NCI-H748 (cell line): ENCODE data around the gene WSCD2.

Experiments
- DNase-seq: peaks from one replicate; lab custom pipeline; 2025; ENCODE audit not compliant: unreplicated experiment; lab: John Stamatoyannopoulos, UW

Gene WSCD2

DNA sequence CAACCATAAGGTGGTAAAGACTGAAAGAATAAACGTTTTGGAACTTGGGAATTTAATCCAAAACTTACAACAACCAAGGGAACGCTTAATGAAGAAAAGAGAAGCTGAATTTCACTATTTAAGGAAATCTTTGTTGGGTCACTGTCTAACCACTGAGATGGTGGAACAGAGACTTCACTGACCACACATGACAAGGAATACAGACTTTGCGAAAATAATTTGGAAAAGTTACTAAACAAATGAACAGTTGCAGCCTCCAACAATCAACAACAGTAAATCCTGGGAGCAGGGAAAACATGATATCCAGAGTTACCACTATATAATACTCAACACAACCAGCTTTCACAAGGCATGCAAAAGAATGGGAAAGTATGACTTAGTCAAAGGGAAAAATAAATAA is 131.0 kb downstream of the WSCD2 start:
- DNase-seq: no peak

DNA sequence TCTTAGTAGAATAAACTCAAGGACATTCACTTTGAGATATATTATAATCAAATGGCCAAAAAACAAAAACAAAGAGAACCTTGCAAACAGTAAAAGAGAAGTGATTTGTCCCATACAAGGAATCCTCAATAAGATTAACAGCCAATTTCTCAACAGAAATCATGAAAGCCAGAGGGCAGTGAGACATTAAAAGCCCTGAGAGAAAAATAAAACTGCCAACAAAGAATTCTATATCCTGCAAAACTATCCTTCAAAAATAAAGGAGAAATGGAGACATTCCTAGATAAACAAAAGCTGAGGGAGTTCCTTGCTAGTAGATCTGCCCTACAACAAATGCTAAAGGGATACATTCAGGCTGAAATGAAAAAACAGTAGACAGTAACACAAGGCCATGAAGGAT is 131.9 kb downstream of the WSCD2 start:
- DNase-seq: no peak

DNA sequence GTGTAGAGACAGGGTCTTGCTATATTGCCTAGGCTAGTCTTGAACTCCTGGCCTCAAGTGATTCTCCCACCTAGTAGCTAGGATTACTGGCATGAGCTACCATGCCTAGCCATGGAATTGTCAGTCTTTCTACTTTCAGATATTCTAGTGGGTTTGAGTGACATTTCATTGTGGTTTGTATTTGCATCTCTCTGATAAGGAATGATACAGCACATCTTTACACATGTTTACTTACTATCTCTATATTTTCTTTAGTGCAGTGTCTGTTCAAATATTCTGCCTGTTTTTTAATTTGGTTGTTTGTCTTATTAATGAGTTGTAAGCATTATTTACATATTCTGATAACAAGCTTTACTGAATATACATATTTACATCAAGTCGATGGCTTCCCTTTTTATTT is 136.4 kb downstream of the WSCD2 start:
- no peak for DNase-seq

DNA sequence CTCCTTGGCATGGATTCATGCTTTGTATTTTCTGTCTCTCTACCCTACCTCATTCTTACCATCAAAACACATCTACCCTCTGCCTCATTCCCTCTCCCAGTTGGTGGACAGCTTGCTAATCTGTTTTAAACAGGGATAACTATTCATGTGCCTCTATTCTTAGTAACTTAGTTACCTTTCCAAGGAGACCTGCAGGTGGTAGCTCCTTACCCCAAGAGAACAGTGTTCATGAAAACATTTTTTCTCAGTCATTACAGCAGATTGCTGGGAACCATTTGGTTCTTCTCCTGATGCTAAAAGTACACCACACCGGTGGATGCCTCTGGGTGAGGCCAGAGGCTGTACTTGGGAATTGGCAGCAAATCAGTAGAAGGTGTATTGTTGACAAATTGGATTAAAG is 137.0 kb downstream of the WSCD2 start:
- DNase-seq: no peak

DNA sequence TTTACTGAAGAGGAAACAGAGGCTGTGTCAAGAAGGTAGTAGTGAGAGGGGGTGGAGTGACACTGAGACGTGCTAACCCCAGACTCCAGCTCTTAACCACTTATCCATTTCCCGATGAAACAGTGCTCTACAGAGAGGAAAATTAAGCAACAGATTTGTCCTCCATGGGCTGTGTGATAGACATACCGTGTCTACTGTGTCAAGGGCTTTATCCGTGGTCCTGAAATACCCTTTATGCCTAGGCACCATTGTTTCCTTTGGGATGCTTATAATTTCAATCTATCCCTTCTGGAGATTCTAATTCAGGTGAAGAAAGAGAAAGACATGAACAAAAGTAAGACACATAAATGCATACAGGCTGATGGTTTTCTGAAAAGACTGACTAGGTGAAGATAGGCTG is 138.4 kb downstream of the WSCD2 start:
- no peak for DNase-seq

DNA sequence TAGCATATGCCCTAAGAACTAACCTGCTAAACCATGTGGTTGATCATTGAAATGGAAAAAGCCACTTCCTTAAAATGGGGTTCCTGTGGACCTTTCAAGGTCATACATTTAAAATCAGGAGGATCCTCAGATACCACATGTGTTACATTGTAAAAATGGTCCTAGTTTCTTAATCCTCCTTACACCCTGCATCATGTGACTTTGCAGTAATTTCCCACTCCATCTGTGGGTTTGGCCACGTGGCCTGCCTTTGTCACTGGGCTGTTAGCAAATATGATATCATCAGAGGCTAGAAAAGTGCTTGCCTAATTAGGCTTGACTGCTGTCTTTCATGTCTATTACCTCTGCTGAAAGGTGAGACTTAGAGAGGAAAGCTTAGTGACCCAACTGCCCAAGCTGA is 139.3 kb downstream of the WSCD2 start:
- DNase-seq: no peak

DNA sequence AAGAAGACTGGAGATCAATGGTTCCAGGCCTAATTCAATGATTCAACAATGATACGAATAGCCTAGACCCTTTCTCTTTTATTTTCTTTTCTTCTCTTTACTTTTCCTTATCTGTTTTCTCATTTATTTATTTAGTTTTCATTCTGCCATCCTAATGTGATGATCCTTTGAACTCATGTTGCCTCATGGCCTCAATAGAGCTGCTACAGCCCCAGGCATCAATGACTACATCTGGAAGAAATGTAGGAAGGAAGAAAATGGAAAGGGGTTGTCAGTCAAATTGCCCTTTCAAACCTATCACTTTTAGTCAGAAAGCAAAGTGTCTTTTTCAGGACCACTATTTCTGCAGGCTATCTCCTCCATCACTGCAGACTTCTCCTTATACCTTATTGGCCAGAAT is 140.1 kb downstream of the WSCD2 start:
- DNase-seq: no peak

DNA sequence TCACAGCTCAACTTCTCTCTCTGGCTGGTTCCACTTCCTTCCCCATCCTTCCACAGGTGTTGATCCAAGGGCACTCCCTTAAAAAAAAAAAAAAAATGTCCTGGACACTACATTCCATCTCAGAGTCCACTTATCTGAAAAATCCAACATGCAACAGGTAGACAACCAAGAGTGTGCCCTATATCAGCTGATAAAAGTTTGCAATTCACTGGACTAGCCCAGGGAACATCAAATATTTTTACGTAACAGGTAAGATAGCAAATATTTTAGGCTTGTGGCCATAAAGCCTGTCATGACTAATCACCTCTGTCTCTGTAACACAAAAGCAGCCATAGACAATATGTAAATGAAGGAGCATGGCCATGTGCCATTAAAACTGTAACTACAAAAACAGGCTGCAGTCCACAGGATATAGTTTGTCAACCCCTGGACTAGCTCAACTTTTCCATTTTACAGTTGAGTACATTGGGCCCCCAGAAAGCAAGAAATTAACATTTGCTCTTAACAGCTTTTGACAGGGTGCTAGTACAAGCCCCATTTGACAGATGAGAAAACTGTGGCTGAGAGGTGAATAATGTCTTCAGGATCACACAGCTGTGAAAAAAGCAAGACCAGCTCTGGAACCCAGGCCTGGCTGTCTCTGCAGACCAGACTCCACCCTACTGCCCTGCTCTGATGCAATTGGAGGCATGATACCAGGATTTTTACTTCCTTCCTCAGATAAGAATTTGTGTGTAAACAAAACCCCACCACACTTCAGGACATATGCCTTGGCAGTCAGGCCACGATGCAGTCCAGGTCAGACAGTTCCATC is 141.2 kb downstream of the WSCD2 start:
- no peak for DNase-seq

DNA sequence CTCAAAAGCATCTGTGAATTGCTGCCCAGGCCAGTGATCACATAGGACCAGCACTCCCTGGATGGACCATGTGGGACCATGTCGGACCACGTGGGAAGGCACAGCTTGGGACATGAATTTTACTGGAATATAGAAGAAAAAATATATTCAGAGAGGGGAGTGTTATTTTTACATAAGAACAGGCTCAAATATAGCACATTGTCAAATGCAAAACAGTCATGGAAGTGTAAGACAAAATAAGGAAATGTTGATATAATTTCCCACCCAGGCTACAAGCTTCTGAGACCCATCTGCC is 141.7 kb downstream of the WSCD2 start:
- DNase-seq: no peak

DNA sequence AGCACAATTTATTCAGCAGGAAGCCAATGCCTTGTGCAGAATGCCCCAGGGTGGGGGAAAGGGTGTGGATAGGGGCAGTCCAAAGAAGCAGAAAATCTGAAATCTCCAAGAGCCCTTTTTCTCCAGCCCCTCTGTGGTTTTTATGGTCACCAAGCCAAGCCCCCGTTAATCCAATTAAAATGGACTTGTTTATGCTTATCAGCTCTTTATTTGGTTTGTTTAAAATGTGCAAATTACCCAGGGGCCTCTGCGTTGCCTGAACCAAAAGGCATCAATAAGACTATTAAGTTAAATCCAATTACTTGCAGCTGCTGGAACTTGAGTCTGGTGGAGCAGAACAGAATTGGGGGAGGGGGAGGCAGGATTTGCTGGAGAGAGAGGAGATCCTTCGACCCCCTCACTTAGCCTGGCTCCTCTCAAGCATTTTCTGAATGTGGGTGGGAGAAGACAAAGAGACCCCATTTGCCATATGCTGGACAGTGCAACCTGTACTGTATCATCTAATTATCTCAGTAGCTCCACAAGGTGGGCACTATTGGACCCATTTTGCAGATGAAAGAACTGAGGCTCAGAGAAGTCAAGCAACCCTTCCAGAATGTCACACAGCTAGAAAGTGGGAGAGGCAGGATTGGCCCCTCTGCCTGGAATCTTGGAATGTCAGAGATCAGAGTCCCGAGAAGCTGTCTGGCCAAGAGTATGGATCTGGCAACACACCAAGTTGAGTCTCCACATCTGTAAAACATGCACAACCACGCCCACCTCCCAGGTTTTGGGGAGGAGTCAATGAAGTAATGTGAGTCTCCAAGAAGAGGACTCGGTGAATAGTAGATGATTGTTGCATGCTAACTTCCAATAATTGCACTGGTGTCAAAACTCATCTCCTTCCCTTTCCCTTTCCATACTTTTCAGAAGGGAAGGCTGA is 143.1 kb downstream of the WSCD2 start:
- DNase-seq: no peak

DNA sequence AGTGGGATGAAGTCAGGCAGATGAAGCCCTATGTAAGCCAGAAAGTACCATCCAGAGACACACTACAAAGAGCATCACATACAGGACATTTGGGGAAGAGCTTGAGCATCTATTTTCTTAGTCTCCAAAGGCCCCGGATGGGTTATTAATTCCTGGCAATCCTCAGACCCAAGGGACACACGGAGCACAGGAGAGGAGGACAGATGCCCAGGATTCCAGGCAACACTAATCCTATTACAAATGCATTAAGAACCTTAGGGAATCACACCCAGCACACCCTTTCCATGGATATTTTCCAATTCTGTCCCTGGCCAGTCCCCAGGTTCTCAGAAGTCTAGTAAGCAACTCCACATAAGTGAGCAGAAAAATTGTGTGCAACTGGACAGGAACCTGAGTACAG is 144.1 kb downstream of the WSCD2 start:
- no peak for DNase-seq

DNA sequence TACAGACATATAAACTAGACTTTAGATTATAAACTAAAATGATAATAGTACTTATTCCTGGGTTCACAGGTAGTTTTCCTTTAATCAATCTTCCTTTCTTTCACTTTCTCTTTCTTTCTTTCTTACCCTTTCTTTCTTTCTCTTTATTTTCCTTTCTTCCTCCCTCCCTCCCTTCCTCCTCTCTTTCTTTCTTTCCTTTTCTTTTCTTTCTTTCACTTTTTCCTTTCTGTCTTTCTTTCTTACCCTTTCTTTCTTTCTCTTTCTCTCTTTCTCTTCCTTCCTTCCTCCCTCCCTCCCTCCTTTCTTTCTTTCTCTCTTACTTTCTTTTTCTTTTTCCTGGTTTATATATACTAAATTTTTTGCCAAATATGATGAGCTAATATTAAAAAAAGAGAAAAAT is 148.5 kb downstream of the WSCD2 start:
- DNase-seq: no peak

DNA sequence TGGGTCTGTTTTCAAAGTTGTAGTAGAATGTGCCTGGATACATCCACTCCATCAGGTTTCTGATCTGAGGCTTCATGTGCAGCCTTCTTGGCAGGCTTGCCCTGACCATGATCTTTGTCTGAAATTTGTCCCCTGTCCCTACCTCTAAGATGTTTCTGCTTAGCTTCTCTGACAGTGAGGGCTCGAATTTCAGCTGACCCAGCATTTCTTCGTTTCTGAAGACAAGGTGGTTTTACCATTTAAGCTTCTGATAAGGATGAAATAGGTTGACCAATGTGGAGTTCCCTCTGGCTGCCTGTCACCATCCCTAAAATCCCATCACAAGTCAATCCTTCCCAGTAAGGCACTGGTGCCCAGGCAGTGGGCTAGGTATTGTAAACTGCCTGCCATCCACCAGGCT is 153.1 kb downstream of the WSCD2 start:
- no peak for DNase-seq

DNA sequence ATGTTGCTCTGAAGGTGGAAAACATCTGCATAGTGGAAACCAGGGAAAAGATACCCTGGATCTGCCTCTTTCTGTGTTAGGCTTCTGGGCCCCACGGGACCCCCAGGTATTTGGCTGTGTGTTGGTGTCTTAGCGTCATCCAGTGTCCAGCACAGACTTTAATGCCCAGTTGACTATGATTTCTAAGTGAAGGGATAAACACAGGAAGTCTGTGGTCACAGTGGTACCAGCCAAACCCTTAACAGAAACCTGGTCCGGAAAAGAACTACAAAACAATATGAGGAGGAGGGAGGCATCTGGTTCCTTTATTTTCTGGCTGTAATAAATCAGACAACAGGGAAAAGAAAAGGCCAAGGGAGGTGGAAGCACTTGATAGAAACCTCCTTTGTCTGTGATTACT is 153.6 kb downstream of the WSCD2 start:
- no peak for DNase-seq

DNA sequence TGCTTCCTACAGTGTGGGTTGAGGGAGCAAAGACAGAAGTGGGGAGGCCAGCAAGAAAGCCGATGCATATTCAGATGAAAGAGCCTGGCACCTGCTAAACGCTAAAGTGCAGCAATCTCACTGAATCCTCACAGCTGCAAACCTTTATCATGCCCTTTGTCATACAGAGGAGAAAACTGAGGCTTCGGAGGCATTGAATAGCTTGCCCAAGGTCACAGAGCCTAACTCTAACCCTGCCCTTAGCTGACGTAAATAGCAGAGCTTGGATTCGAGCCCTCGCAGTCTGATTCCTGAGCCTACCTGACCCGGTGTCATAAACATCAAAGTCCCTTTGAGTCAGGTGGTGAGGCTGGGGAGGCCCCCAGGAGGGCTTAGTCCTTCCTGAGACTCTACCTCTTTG is 155.1 kb downstream of the WSCD2 start:
- no peak for DNase-seq

DNA sequence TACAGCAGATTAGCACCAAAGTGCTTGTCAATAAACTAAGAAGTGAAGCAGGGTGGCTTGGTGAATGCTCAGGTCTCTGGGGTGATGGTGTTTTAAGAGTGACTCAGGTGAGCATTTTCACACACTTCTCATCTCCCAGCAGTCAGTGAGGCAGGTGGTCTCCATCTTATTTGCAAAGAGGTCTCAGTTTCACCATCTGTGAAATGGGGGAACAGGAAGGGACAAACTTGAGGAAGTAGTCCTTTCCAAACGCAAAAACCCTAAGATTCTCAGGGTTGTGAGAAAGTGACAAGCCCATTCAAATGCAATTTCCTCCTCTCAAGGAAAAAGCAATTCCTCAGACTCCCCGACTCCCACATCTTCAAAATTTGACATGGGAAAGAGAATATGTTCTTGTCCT is 155.9 kb downstream of the WSCD2 start:
- no peak for DNase-seq

DNA sequence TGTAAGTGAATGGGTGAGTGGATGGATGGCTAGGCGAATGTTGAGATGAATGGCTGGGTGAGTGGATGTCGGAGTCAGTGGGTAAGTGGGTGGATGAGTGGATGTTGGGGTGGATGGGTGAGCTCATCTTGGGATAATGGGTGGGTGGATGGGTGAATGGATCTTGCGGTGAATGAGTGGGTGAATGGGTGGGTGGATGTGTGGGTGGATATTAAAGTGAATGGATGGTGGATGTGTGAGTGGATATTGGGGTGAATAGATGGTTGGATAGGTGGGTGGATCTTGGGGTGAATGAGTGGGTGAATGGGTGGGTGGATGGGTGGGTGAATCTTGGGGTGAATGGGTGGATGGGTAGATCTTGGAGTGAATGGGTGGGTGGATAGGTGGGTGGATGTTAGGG is 158.1 kb downstream of the WSCD2 start:
- no peak for DNase-seq

DNA sequence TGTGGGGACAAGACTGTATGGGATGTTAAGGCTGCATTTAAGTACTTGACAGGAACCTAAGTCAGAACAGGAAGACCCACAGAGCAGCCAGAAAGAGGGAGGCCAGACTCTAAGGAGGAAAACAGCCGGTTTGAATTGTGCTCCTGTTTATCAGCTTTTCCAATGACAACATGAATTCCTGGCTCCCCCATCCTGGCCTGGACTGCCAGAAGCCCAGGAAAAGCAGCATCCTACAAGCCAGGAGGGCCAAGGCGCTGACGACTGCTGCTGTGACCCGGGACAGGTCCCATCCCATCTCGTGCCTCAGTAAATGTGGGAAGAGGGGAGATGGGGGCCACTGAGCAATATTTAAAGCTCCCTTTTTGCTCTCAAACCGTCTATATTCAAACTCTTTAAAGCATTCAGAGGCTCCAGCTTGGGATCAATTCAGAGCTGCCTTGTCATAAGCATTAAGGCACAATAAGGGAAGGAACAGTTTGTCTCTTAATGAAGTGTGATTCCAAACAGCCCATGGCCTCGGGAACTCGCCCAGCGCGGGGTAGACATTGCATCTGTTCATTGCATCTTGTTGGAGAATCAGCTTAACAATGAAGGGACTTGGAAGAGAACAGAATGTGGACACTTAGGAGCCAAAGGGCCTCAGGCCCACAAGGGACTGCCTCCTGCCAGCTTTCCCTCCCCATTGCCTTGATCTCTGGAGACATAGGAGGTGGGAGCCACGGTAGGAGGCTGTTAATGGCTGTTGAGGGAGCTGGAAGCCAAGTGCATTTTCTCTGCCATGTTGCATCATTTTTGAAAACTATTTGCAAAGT is 160.5 kb downstream of the WSCD2 start:
- no peak for DNase-seq

DNA sequence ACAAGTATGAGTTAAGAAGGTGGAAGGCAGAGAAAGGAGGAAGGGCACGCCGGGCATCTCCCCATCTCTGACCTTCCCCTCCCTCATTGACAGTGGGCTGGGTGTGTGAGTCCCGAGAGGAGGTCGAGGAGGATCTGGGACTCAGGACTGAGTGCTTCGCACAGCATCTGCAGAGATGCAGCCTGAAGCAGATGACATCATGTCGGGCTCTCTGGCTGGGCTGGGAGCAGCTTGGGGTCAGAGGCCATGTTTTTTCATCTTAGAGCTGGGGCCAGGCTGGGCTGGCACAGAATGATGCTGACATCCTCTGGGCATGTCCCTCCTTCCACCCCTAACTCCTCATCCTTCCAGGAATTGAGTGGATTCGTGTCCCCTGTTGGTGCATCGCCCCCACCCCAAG is 166.6 kb downstream of the WSCD2 start:
- no peak for DNase-seq

DNA sequence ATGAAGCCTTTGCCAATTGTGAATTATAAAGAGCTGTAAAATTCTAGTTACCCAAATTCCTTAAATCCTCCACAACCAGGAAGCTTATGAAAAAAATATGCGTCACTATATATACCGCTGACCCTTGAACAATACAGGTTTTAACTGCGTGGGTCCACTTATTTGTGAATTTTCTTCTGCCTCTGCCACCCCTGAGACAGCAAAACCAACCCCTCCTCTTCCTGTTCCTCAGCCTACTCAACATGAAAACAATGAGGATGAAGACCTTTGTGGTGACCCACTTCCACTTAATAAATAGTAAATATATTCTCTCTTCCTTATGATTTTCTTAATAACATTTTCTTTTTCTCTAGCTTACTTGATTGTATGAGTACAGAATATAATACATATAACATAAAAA is 167.9 kb downstream of the WSCD2 start:
- no peak for DNase-seq

DNA sequence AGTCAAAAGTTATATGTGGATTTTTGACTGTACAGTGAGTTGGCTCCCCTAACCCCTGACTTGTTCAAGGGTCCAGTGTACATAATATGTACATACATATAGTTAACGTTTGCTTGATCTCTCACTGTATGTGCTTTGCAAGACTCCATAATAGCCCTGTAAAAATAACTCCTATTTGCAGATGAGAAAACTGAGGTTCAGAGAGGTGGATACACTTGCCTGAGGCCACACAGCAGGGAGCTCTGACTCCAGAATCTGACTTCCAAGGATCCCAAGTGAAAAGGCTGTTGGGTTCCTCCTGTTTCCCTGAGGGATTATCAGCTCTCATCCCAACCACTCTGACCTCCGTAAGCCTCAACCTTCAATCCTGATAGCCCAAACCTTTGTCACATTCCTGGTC is 168.3 kb downstream of the WSCD2 start:
- DNase-seq: no peak
